Measurements from ENCODE around the gene ARHGAP12. TPM values are rescaled to one million over a fixed set of nuclear protein-coding genes. Genes with fewer than 3 reads are reported as not detected.
A peak's percentile ranks its signal among the peaks of the same experiment; 100 is the strongest.

Gene ARHGAP12
- total RNA-seq, 1 experiment from 2014 or later = 27.9 TPM

- DNase-seq (ENCODE audit: low read depth) = no peak
These were observed 157.2 kb downstream of the ARHGAP12 start for GRCh38 chr10:31771331-31771831.

DNA sequence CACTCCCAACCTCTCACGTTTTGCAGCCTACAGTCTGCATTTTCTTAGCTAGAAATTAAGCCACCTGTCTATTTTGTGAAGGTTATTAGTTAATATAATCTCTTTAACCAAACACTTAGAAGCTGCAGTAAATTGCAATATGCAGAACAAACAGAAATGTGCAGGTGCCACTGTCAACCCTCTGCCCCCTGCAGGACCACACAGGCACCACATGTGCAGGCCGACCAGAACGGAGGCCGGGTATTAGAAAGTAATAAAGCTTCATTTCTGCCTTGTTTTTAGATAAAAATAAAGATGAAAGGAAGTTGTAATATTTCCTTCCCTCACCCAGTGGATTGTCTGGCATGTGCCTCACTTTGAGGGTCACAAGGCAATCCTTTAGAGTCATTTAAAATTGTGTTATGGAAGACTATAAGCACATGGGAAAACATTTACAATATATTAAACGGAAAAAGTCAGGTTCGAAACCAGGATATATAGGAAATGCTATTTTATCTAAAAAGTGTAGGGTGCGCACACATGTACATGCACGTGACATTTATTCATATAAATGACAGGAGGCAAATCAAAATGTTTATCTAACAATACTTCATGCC is 158.2 kb downstream of the ARHGAP12 start:
- no peak for DNase-seq (ENCODE audit: low read depth)

DNA sequence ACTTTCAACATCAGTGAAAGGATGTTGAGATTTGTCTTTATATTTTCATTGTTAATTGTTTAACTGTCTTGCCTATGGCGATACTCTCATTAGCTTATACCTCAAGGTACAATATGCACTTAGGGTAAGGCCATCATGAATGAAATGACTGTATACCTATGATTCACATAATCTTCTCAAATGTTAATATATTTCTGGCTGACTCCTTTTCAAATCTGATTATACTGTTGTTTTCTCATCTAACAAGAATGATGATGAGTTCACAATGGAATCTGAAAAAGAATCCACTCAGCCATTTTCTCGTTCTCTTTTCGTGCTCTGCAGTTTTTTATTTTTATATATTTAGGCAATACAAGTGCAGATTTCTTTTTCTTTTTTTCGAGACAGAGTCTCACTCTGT is 159.1 kb downstream of the ARHGAP12 start:
- peak; percentile 44 for DNase-seq (ENCODE audit: low read depth)

GRCh38 chr10:31768935-31769334 is 159.7 kb downstream of the ARHGAP12 start:
- DNase-seq (ENCODE audit: low read depth) = peak; percentile 32

DNA sequence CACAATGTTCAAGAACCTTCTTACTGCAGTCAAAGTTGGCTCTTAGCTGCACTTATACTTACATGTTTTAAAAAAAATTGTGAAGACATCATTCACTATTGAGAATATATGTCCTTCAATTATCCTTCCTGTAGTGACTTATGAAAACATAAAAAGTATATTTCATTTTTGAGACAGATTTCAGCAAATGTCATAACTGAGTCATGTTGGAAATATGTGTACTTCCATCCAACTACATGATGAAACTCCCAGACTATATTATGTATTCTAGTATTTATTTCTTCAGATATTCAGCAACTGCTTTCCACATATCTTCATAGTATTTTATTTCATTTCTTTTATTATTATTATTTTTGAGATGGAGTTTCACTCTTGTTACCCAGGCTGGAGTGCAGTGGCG is 160.2 kb downstream of the ARHGAP12 start:
- DNase-seq (ENCODE audit: low read depth) = peak; percentile 21

GRCh38 chr10:31765541-31765940 is 163.1 kb downstream of the ARHGAP12 start:
- DNase-seq (ENCODE audit: low read depth) = no peak

- no peak for DNase-seq (ENCODE audit: low read depth)
These were observed 166.3 kb downstream of the ARHGAP12 start for GRCh38 chr10:31762316-31762715.

- no peak for DNase-seq (ENCODE audit: low read depth)
These were observed 167.5 kb downstream of the ARHGAP12 start for GRCh38 chr10:31761156-31761555.

DNA sequence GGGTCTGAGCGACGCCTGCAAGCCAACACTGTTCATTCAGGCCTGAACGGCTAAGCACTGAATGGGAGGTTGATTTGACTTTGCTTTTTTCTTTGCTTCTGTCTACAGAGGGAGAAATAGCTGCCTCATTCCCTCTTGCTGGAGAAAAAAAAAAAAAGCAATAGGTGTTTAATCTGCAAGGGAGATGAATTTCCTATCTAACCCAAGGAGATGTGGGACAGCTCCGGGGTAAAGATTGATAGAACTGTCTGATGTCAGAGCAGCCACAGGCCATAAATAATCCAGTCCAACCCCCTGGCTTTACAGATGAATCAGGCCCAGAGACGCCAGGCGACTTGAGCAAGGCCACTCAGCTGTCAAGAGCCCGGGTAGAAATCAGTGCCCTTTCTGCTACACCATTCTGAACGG is 168.0 kb downstream of the ARHGAP12 start:
- DNase-seq (ENCODE audit: low read depth) = no peak

- peak; percentile 94 for DNase-seq (ENCODE audit: low read depth)
These were observed 168.6 kb downstream of the ARHGAP12 start for GRCh38 chr10:31759799-31760626.

DNA sequence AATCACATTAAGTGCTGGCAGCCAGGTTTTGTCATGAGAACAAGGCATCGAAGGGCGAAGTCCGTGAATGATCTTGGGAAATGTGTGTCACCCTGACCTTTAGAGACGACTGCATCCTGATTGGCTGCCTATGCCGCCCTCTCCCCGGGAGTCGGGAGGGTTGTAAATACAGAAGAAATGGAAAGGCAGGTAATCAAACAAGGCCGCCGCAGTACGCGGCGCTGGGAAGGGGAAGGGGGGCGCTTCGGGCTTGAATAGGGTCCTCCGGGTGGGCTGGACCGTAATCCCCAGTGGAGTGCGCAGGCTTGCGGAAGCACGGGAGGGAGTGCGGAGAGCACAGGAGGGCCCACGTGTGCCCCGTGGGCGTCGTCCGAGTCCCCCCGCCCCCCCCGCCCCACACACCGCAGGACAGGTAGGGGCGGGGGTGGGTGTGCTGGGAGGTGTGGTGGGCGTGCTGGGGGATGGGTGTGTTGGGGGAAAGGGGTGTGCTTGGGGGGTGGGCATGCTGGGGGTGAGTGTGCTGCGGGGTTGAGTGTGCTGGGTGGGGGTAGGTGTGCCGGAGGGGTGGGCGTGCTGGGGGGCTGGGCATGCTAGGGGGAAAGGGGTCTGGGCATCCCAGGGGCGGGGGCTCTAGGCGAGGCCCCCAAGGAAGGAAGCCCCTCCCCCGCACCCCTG is 169.4 kb downstream of the ARHGAP12 start:
- no peak for DNase-seq (ENCODE audit: low read depth)

DNA sequence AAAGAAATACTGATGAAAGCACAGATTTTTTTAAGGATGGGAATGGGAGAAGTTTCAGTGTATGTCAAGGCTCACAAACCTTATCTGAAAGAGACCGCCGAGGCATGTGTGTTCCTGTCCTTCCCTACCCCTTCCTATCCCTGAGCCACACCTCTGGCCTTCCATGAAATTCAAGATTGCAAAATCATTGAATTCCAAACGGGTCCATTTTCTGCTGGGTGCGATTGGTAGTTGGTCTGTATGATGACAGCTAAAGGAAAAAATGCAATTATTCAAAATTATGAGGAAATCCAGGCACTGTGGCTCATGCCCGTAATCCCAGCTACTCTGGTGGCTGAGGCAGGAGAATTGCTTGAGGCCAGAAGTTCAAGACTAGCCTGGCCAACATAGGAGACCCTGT is 170.1 kb downstream of the ARHGAP12 start:
- DNase-seq (ENCODE audit: low read depth) = no peak

DNA sequence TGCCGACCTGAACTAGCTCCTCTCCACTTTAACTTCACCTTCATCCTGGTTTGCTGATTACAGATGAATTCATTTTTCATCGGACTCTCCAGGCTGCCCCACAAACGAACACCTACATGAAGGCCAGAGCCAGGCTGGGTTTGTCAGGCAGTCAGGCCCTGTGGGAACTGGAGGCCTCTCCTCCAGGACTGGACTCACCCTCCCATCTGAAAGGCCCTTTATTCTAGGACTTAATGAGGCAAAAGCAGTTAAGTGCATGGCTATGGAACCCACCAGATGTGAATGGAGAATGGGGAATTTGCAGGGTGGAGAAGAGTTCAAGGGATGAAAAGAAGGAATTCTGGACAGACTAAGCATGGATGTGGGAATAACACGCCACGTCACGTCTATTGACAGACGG is 170.8 kb downstream of the ARHGAP12 start:
- no peak for DNase-seq (ENCODE audit: low read depth)

DNA sequence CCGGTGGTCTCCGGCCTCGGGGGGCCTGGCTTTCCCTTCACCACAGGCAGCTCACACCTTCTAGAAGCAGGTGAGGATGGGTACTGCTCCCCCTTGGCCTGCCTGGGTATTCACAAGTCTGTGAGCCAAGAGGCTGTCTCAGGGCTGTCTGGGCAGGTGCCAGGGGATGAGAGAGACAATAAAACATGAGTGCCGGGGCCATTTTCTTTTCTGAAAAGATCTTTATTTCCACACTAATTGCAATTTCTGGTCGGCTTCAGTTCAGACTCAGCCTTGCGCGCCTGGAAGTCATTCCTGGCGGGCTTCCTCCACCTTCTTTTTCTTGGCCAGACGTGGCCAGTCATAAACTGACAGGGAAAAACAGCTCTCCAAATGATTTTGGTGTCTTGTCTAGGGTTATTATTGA is 171.2 kb downstream of the ARHGAP12 start:
- DNase-seq (ENCODE audit: low read depth) = no peak

- no peak for DNase-seq (ENCODE audit: low read depth)
These were observed 171.9 kb downstream of the ARHGAP12 start for GRCh38 chr10:31756729-31757110.

DNA sequence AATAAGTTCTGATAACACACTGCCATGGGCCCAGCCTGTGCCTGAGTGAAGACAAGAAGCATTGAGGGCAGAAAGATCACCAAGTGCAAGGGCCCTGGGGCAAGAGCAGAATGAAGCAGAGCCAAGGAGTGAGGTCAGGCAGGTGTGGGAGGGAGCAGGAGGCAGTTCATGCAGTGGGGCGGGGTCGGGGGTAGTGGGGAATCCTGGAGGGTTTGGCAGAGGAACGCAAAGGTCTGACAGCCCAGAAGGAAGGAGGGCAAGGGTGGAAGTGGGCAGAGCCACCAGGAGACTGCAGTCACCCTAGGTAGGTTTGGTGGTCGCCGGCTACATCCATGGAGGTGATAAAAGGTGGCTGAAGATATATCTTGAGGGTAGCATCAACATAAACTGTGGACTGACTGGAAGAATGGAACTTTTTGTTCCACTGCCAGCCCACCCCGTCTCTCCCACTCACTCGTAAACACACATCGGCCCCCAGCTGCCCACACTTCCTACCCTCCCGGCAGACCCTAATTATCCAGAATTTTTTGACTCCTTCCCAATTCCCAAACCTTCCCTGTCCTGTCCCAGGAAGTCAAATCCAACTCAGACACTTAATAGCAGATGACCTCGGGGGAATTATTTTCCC is 172.4 kb downstream of the ARHGAP12 start:
- no peak for DNase-seq (ENCODE audit: low read depth)

Small RNA genes lying within 50 kb of the gene (small RNA-seq; reads per million reads assigned to genes)
- not detected for gene RF00019

Other genes starting within 250 kb of the ARHGAP12 start
- 91.1 and 96.0 TPM in 2 replicates for gene KIF5B, start 127.6 kb upstream of the ARHGAP12 start, total RNA-seq (2014; rRNA removed; shearing (Covaris generic))

Measured in HT1080 (cell line).